ENCODE measurements around the gene RARG.

- TF ChIP-seq TCF12 (IDR thresholded peaks at IDR 0.05; ENCODE audit: low read depth, low read length) (no peak), CHD2 (IDR thresholded peaks at IDR 0.05; ENCODE audit: low read length) (no peak), POLR2AphosphoS5 (IDR thresholded peaks at IDR 0.05; ENCODE audit: low read depth, low read length) (no peak)
These were observed 2.6 kb downstream of the RARG start for GRCh38 chr12:53229454-53229853.
